CD4-positive, alpha-beta T cell treated with Interleukin-12 subunit alpha and Interleukin-12 subunit beta, for 1 hour (primary cell): Measurements from ENCODE around the gene PITRM1.

Experiments
- DNase-seq: peaks from one replicate; pipeline ENCODE4 v3.0.0-alpha.2; 2020

PITRM1 gene

GRCh38 chr10:3163879-3164278 lies 8.7 kb downstream of the PITRM1 start:
- DNase-seq = no peak

GRCh38 chr10:3162533-3162932 lies 10.0 kb downstream of the PITRM1 start:
- no peak for DNase-seq

- no peak for DNase-seq
Measured at GRCh38 chr10:3159152-3159551, 13.4 kb downstream of the PITRM1 start.

GRCh38 chr10:3154666-3155065 lies 17.9 kb downstream of the PITRM1 start:
- no peak for DNase-seq

- DNase-seq = no peak
Measured at GRCh38 chr10:3152566-3152935, 20.0 kb downstream of the PITRM1 start.

- DNase-seq = no peak
Measured at GRCh38 chr10:3151889-3152565, 20.6 kb downstream of the PITRM1 start.

GRCh38 chr10:3150961-3151360 lies 21.6 kb downstream of the PITRM1 start:
- DNase-seq = no peak

GRCh38 chr10:3150366-3150765 lies 22.2 kb downstream of the PITRM1 start:
- no peak for DNase-seq

GRCh38 chr10:3149918-3150317 lies 22.7 kb downstream of the PITRM1 start:
- DNase-seq = no peak

GRCh38 chr10:3148994-3149393 lies 23.6 kb downstream of the PITRM1 start:
- DNase-seq = no peak

- DNase-seq = no peak
Measured at GRCh38 chr10:3148041-3148440, 24.5 kb downstream of the PITRM1 start.

GRCh38 chr10:3147117-3147820 lies 25.3 kb downstream of the PITRM1 start:
- no peak for DNase-seq

- no peak for DNase-seq
Measured at GRCh38 chr10:3146289-3146688, 26.3 kb downstream of the PITRM1 start.

GRCh38 chr10:3145366-3145765 lies 27.2 kb downstream of the PITRM1 start:
- DNase-seq = no peak

GRCh38 chr10:3143791-3144434 lies 28.7 kb downstream of the PITRM1 start:
- DNase-seq = no peak

GRCh38 chr10:3143366-3143765 lies 29.2 kb downstream of the PITRM1 start:
- no peak for DNase-seq

- DNase-seq = no peak
Measured at GRCh38 chr10:3142146-3142875, 30.3 kb downstream of the PITRM1 start.

GRCh38 chr10:3141351-3142005 lies 31.1 kb downstream of the PITRM1 start:
- no peak for DNase-seq

GRCh38 chr10:3140280-3140679 lies 32.3 kb downstream of the PITRM1 start:
- DNase-seq = no peak

- no peak for DNase-seq
Measured at GRCh38 chr10:3139216-3139910, 33.2 kb downstream of the PITRM1 start.

- DNase-seq = no peak
Measured at GRCh38 chr10:3137958-3138726, 34.4 kb downstream of the PITRM1 start.
